ENCODE measurements around the gene CD40.

- TF ChIP-seq EGR1 (IDR thresholded peaks at IDR 0.05; ENCODE audit: borderline replicate concordance, low read depth, low read length) (no peak), CTCF (IDR thresholded peaks at IDR 0.05; ENCODE audit: control extremely low read depth in 1 of 3, insufficient read depth in 1 of 3, low read depth in 1 of 3, low read length in 3 of 3) (no peak), POLR2A (IDR thresholded peaks at IDR 0.05; ENCODE audit: control extremely low read depth in 1 of 2, low read depth in 2 of 2, low read length in 2 of 2) (no peak), ATF2 (IDR thresholded peaks at IDR 0.05; ENCODE audit: low read length) (no peak), TBP (IDR thresholded peaks at IDR 0.05; ENCODE audit: low read depth, low read length) (no peak), POLR2AphosphoS5 (IDR thresholded peaks at IDR 0.05; ENCODE audit: low read depth, low read length) (no peak), EZH2 (IDR thresholded peaks at IDR 0.05; ENCODE audit: low read depth, low read length, severe bottlenecking) (no peak), EP300 (IDR thresholded peaks at IDR 0.05; ENCODE audit: borderline replicate concordance in 1 of 2, low read depth in 2 of 2, low read length in 2 of 2) (no peak), TAF7 (optimal IDR thresholded peaks at IDR 0.05; ENCODE audit: borderline replicate concordance, low read depth, low read length) (no peak), KDM5A (IDR thresholded peaks at IDR 0.05; ENCODE audit: low read length) (no peak), ZNF274 (IDR thresholded peaks at IDR 0.05; ENCODE audit: borderline replicate concordance, extremely low read depth, low read length) (no peak), BRCA1 (IDR thresholded peaks at IDR 0.05; ENCODE audit: low read depth, low read length) (no peak), SUZ12 (IDR thresholded peaks at IDR 0.05; ENCODE audit: low read length) (no peak), CHD2 (IDR thresholded peaks at IDR 0.05; ENCODE audit: low read length) (no peak)
Observed at GRCh38 chr20:46171909-46172308, 53.8 kb downstream of the CD40 start.

All from H1 (cell line).